K562 (cell line): ENCODE results near the gene NIN. TPM values are rescaled to one million over a fixed set of nuclear protein-coding genes. Genes with fewer than 3 reads are reported as not detected.

ENCODE experiments used
- AFF1 ChIP-seq, 2 experiments: fragments of 450-650 bp; IDR thresholded peaks; 2 replicates each; pipeline ENCODE4 v1.6.1; 2018; ENCODE audit warnings: mild to moderate bottlenecking in 2 of 2, low read depth in 1 of 2; ENCODE audit not compliant: partially characterized antibody in 2 of 2
- ATF7 ChIP-seq: fragments of 450-650 bp; IDR thresholded peaks from 2 replicates; pipeline ENCODE4 v1.7.1; 2014; ENCODE audit warnings: mild to moderate bottlenecking, moderate library complexity
- MCM2 ChIP-seq: fragments of 450-650 bp; IDR thresholded peaks from 2 replicates; pipeline ENCODE4 v1.6.1; 2017; ENCODE audit warnings: low read depth, mild to moderate bottlenecking
- ZBTB5 ChIP-seq: fragments of 450-650 bp; IDR thresholded peaks from 2 replicates; pipeline ENCODE4 v1.6.1; 2017; ENCODE audit warnings: antibody characterized with exemption
- polyA plus RNA-seq, 8 experiments: library from polyadenylated mRNA; depleted of rRNA in 4 of 8; stranded (reverse) in 5 of 8; unstranded in 3 of 8; fragments of >200 nt; fragmentation: Nextera tagmentation in 2 of 8; fragmentation: Illumina TruSeq in 1 of 8; extraction: Ambion mirVana in 2 of 8; extraction: Trizol in 1 of 8; gene quantifications; 2 replicates each; pipeline versions ENCODE4 v1.2.1 to v1.2.3, GENCODE V29; 2011 to 2014; ENCODE audit warnings: inconsistent platforms in 1 of 8, missing spikeins in 1 of 8
- total RNA-seq, 7 experiments: library from RNA; depleted of rRNA in 6 of 7; stranded (reverse); fragments of >200 nt in 6 of 7; fragmentation: Illumina TruSeq in 2 of 7; extraction: Trizol in 2 of 7; gene quantifications; 2 replicates each; pipeline versions ENCODE4 v1.2.1 to v1.2.3, GENCODE V29; 2011 to 2021; ENCODE audit warnings: low replicate concordance in 1 of 7
- TF ChIP-seq, protein P1 (sequence below): sonication (generic); formaldehyde crosslinking; IDR thresholded peaks from 2 replicates; pipeline ENCODE4 v1.8.0; 2022; ENCODE audit warnings: mild to moderate bottlenecking, missing genetic modification reagents

NIN gene
- total and polyA plus RNA-seq, 9 of the 15 experiments (the other 6 are each of a cell fraction or from before 2014, with no cell fraction given): 0.84 to 8.4 (median 5.0) TPM

DNA sequence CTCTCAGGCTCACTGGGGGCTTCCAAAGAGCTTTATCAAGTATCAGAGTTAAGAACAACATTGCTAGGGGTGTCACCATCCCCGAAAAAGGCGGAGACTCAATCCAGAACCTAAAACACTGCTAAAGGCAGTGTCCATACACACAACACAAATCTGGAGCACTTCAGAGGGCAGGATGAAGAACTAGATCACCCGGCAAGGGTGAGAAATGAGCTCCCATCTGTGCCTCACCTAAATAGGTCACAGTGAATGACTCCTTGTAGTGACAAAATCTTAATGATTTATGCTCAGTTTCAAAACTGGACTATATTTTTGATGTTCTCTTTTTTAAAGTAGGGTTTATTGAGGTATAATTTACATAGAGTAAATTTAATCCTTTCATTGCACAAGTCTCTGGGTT is 25.6 kb downstream of the NIN start (continued):
- TF ChIP-seq AFF1 (IDR thresholded peaks at IDR 0.05; ENCODE audit: low read depth in 1 of 2, partially characterized antibody in 2 of 2): no peak
- no peak for TF ChIP-seq MCM2
- no peak for TF ChIP-seq ATF7
- no peak for TF ChIP-seq ZBTB5
- TF ChIP-seq, protein P1, sequence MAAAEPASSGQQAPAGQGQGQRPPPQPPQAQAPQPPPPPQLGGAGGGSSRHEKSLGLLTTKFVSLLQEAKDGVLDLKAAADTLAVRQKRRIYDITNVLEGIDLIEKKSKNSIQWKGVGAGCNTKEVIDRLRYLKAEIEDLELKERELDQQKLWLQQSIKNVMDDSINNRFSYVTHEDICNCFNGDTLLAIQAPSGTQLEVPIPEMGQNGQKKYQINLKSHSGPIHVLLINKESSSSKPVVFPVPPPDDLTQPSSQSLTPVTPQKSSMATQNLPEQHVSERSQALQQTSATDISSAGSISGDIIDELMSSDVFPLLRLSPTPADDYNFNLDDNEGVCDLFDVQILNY (CRISPR knock-in tag): no peak
